CD4-positive, alpha-beta T cell treated with Interferon gamma for 1 hour (primary cell): ENCODE results near the gene BMP4.

Experiments used
- DNase-seq: peaks from one replicate; pipeline ENCODE4 v3.0.0-alpha.2; 2020

Gene BMP4

DNA sequence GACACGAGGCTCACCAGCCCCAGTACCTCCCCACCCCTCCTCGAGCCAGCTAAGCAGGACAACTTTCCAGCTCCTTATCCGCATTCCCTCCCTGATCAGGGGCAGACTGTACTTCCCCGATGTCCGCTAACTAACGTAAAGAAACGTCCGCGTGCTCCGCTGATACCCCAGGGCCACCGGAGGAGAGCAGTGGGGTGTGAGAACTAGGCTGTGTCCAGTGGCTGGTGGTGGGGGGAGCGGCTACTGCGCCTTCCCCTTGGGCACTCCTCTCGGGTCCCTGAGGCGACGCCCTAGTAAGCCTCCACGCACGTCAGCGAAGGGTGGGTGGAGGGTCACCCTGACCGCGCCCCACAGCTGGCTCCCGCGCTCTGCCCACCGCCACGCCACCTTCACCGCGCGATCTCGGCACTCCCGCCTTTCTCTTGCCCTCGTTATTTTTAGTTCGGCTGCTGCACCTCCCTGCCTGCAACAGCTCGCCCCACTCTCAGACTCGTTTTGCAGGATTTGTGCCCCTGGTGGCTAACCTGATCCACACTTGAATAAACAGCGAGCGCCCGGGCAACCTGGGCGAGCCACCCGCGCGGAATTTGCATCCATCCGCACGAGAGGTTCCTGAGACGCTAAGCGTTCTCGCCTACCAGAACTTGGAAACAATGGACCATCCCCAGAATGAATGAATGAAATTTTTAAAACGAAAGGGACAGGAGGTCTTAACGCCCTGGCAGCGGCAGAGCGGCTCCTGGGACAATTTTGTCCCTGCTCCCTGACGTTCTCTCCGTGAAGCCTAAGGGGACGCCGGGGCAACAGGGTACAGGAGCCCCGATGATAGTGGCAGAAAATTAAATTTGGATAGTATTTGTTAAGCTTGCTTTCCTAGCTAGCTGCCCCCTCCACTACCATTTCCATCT lies 6.9 kb upstream of the BMP4 start:
- DNase-seq: no peak

DNA sequence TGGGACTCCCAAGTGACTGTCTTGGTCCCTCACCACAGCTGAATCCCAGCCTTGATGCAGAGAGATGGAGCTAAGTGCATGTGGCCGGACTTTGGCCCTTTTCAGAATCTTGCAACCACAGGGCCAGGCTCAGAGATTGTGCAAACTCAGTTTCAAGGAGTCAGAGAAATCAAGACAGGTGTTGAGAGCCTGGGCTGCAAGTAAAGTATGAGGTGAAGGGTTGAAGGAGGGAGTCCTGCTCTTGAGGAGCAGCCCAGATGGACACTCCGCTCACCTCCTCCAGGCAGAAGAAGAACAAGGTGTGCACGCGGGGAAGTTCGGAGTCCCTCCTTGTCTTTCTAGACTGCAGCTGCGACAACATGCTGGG lies 6.3 kb upstream of the BMP4 start:
- no peak for DNase-seq

DNA sequence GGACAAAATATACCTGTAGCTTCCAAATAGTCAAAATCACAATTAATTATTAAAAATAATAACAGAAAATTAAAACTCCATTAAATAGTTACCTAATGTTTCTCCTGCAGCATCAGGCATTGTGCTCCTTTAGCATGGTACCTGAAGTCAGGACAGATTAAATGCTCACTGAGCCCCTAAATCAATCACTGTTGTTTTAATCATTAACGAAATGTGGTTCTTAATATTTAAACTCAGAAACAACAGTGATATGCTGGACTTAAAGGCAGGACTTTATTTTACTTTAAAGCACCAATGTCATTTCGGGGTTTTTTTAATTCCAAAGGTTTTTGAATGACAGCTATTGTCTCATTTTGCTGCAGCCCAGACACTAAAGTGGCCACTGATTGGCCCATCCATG lies 2.0 kb upstream of the BMP4 start:
- DNase-seq: no peak

DNA sequence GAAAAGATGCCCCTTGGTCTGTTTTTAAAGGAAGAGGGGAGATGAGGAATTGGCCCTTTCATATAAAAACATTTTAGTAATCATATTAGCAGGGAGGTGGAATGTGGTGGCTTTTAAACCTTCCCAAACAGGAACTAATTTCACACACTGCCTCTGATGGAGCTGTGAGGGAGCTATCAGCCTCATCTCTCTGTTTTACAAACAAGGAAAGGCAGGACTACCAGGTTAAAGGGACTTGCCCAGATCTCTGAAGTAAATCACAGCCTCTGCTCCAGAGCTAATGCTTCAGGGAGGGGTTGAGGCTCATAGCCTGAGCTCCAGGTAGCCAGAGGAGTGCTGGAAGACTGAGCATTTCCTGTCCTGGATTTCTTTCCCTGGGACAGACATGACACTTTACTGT lies 1.1 kb upstream of the BMP4 start:
- no peak for DNase-seq

DNA sequence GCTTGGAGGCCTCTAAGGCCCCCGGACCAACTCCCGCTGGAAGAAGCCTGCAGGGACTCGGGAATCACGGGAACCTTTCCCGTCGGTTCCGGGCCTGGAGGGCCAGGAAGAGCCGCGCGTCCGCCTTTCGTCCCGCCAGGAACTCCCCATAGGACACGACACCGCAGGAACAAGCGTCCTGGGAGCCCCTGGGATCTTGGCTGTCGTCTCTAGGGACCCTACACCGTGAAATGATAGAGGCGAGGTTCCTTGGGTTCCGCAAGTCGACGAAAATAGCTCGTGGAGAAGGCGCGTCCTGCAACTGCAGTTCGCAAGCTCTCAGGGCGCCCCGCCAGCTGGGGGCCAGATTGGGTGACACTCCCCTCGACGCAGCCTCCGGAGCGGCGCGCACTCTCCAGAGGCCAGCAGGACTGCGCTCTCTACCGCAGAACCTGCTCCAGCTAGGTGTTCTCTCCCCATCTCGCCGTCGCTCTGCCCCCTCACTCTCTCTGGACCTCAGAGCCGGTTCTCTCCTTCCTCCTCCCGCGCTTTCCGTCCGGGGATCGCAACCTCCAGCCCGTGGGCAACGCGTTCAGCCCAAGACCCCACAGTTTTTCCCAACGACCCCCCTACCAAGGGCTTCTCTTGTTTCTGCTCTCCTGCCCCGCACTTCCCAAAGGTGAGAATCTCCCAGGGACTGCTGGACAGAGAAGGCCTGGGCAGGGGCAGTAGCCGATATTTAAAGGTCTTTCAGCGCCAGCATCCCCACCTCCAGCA lies 776 bp downstream of the BMP4 start:
- DNase-seq: no peak

DNA sequence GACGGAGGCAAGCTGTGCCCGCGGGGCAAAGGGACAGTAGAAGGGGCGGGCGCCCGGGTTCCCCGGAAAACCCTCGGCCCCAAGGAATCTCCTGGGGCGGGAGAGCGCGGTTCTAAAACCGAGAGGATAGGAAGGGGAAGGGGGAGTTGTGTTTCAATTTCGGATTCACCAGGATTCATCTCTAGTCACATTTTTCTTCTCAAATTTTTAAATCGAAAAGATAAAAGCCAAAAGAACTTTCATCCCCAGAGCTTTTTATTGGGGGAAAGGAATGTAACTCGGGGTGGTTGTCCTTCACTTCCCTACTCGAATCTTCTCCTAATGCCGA lies 1.4 kb downstream of the BMP4 start:
- DNase-seq: no peak

DNA sequence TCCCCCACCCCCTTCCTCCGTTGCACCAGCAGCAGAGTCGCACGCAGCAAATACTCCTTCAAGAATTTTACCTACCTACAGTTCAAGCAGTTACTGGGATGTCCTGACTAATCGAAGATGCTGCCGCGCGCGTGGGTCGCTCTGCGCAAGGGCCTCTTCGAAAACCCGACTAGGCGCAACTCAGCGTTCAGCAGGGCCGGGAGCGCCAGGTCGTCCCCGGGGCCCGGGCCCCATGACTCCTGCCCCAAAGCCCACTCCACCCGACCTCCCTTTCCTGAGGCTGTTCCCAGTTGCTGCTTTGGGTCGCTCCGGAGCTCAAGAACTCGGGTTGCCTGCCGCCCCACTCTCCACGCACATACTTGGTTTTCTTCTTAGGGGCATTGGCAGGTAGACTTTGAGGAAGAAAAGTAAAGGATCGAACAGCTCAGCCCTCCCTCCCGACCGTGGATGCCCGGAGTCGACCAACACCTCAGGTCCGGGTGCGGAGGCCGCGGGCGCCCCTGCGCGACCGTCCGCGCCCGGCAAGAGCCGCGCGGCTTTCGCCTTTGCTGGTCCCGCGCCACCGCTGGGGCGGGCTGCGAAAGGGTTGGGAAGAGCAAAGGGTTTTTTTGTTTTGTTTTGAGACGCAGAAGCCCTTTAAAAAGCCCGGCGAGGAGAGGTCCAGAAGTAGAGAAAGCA lies 1.9 kb downstream of the BMP4 start:
- DNase-seq: no peak

DNA sequence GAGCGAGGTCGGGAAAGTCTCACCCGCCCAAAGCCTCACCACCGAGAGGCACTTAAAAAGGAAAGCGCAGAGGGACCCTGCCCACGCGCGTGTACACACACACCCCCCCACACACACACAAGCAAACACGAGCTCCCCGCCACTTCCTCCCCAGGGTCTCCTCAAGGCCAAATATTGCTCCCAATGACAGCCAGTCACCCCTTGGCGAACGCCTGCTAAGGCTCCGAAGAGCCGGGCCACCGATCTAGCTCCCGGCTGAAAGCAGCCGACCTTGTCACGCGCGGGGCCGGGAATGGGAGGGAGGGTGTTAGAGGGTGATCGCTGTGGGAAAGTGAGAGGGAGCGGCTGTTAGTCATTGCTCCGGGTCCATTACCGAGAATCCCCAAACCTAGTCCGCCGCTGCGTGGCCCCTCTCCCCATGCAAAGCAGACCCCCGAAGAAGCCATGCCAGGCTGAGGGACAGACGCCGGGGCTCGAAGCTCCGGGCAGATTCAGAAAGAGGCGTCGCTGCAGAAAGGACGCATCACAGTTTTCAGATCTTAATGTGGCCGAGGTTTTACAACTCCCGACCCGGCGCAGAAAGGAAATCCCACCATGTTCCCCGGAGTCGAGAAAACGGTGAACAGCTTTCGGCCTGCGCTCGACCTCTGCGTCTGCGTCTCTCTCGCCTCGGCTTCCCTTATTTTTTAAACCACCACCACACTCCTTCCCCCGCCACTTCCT lies 2.6 kb downstream of the BMP4 start:
- no peak for DNase-seq

DNA sequence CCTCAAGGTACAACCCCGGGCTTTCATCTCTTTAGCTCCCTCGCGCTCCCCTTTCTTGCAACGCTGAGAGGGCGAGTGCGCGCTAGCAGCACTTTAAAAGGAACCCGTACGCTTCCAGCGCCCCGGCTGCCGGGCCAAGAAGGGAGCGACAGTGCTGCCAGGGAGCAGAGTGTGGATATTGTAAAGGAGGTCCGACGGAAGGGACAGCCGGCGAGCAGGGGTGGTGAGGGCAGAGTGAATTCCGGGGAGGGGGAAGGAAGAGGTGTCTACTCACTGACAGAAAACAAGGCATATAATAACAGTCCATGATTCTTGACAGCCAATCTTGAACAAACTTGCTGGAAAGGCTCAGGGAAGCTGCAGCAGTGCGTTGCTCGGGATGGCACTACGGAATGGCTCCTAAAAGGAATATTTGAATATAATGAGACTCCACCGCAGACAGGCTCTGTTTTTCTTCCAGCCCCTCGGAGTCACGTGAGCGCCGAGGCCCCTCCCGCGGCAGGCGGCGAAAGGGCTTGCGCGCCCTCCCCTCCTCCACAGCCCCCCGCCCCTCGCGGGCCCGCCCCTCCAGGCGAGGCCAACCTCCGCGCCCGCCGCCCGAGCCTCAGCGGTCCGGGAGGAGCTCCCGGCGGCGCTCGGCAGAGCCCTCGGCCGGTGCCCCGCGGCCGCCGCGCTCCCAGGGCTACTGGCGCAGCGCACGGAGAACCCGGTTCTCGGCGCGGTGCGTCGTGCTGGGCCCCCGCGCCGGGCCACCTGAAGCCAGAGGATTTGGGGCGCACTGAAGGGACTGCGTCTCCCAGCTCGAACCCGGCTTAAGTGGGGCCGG lies 3.4 kb downstream of the BMP4 start:
- no peak for DNase-seq

DNA sequence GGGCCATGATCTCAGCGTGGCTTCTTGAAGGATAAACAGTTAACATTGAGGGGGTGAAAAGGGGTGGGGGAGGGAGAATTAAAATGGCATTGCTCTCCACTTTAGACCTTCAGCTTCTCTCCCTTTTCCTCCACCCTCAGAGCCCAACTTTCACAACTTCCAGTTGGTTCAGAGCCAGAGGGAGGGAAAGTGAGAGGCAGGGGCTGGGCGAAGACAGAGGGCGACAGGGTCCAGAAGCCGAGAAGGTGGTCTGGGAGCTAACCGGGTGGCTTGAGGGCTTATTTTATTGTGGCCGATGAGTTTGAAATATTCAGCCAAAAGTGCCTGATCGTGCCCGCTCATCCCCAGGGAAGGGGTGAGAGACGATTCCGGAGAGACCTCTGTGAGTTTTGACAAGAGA lies 4.1 kb downstream of the BMP4 start:
- no peak for DNase-seq

DNA sequence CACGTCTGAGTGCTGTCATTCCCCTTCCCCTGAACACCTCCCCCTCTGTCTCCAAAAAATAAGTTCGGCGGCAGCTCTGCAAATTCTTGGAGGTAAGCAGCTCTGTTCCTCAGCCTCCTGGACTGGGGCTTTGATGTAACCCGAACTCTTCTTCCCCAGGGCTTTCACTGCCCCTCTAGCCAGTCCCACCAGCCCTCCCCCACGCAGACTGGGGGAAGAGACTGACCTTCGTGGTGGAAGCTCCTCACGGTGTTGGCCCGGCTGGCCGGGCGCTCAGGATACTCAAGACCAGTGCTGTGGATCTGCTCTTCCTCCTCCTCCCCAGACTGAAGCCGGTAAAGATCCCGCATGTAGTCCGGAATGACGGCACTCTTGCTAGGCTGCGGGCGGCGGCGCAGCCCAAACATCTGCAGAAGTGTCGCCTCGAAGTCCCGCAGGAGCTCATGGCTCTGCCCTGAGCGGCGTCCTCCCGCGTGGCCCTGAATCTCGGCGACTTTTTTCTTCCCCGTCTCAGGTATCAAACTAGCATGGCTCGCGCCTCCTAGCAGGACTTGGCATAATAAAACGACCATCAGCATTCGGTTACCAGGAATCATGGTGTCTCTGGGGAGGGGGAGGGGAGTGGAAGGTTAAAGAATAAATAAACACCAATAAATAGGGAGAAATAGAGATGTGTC lies 4.9 kb downstream of the BMP4 start:
- DNase-seq: no peak

DNA sequence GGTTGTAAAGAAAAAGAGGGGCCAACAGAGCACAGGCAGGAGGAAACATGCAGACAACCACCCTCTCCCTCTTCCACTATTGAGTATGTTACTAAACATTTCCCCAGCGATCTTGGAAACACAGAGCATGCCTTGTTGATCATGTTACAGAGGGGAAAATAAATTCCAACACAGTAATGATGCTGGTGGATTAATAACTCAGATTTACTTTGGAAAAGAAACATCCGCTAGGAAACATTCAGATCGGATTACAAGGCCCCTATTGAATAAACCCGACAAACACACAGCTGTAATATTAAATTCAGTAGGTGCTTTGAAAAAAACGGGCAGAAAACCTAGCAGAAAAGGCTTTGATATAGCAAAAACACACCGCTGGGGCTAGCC lies 5.4 kb downstream of the BMP4 start:
- no peak for DNase-seq

DNA sequence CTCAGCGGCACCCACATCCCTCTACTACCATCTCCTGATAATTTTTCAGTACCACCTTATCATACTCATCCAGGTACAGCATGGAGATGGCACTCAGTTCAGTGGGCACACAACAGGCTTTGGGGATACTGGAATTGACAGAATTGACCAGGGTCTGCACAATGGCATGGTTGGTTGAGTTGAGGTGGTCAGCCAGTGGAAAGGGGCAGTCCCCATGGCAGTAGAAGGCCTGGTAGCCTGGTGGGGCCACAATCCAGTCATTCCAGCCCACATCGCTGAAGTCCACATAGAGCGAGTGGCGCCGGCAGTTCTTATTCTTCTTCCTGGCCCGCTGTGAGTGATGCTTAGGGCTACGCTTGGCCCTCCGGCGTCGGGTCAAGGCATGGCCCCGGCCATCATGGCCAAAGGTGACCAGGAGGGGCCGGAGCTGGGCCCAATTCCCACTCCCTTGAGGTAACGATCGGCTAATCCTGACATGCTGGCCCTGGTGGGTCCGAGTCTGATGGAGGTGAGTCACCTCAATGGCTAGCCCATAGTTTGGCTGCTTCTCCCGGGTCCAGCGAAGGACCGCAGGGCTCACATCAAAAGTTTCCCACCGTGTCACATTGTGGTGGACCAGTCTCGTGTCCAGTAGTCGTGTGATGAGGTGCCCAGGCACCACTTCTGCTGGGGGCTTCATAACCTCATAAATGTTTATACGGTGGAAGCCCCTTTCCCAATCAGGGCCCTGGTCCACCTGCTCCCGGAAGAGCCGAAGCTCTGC lies 6.4 kb downstream of the BMP4 start:
- DNase-seq: no peak

DNA sequence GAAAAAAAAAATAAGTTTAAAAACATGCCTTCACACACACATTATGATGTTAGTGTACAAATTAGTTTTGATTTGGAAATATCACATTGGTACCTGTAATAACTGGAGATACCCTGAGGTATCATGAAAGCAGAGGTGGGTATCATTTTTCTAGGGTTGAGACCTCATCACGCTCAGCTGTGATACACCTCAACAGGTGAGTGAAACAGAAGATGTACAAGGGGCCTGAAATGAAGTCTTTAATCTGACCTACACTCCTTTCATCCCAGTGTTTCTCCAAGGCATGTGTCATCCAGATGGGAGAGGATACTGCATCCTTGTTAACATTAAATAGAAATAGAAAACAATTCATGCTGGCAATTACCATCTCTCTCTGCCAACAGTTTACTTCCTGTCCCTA lies 7.4 kb downstream of the BMP4 start:
- no peak for DNase-seq

DNA sequence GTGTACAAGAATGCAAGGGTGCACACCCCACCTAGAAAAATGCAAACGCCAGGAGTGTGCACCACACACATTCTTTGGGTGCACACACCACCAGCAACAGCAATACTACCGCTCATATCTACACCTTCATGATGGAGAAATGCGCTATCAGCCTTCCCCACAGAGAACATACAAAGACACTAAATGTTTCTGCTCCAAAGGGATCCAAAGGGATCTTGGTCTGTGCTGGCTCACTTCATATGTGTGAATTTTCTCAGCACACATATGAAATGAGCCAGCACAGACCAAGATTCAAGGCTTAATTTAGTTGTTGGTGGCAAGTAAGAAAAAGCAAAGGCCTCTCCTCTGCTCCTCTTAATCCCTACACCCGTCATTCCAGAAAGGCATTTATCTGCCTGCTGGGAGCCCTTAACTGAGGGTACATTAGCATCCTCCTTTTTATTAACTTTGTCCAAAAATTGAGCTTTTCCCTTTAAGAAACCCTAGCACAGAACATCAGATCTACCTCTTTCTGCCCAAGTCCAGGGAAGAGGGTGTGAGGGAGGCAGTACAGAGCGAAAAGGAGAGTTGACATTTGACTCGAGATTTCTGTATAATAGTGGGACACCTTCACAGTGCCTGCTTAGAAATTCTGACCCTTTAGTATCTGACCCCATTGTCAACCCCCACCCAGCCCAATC lies 8.3 kb downstream of the BMP4 start:
- DNase-seq: no peak

DNA sequence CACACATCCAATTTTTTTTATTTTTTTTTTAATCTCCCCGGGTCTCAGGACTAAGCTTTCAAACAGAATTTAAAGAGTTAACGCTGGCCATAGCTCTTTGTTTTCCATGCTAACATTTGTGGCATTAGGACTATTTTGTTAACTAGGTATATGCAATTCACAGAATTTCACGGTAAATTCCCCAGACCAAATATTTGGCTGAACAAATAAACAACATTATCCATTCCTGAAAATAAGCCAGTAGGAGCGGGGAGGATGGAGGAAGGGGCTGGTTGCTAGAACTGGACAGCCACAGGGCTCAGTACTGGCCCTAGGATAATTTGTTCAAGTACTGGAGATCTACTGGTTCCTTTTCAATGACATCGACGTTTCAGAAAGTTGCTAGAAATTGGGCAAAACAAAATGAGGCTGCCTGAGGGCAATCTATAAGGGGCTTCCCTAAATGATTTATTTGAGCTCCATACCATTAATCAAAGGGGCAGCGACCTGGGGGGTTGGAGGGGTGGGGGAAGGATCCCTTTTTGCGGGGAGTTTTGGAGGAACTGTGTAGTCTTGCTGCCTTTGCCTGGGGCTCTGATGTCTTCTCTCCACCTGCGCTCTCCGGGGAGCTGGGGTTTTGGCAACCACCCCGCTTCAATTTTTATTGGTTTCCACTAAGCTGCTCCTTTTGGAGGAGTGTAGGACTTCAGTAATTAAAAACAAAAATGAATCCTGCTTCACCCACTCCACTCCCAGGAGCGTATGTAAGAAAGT lies 9.0 kb downstream of the BMP4 start:
- no peak for DNase-seq

DNA sequence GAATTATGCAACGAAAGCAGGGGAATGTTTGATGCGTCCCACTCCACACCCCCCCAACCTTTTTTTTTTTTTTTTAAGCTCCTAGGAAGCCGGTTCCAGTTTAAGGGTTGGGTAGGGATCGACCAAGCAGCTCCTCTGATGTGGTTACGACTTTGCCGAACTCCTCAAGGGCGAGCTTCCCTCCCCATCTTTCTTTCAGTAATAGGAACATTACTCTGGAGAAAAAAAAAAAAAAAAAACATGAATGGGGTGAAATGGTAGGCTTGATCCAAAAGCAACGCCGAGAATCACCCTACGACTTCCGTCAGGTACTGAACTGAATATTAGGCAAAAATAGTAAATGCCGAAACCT lies 9.6 kb downstream of the BMP4 start:
- DNase-seq: no peak

DNA sequence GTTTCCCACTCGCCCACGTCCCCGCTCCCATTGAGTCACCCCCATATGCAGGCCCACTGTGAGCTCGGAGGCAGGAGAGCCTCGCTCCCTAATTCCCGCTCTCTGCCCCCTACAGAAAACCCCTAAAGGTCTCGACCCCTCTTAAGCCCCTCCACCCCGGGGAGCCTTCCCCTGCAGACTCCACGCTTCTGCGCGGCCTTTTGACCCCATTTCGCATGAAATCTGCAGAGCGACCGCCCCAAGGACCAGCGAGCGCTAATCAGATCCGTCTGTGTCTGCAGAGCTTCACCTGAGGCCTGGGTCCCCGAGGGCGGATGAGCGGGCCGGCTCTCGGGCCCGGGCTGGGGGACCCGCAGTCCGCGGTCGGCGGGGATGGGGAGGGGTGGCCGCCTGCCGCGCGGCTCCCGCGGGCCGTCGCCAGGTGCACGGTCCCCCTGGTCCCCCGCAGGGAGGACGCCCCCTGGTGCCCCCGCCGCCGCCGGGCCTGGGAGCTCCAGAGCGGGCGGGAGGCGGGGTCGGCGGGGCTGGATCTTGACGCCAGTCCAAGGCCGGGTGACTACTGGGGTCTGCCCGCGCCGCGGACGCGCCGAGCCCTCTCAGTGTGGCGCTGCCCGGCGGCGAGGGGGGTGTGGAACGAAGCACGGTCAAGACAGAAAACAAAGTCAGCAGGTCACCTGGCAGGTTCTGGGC lies 10.1 kb downstream of the BMP4 start:
- no peak for DNase-seq

DNA sequence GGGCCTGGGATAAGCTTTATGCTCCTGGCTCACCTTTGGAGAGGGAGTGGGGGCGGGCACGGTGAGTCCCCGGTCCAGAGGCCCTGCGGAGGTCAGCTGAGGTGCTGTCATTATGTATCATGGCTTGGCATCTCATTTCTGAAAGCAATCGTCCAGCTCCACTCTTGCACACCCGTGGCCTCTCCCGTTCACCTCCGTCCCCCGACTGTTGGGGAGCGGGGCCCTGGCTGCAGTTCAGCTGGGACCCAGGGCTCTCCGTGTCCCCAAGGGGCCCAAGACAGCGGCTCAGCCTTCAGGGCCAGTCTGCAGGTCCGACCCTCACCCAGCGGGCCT lies 10.6 kb downstream of the BMP4 start:
- no peak for DNase-seq

DNA sequence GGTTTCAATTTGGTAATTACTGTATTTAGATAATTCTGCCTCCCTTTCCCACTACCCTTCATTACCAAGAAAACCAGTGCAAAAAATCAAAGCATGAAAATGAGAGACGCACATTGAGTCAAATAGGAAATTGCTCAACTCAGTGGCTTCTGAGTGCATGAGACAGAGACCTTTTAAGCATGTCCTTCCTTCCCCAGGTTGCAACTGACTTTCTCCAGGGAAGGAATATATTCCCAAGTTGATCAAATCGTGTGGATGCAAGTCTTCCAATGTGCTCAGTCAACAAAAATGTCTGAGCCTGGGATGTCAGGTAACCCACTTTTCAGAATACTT lies 12.9 kb downstream of the BMP4 start:
- no peak for DNase-seq
